ENCODE results near the gene MLKL.
A peak's percentile ranks its signal among the peaks of the same experiment; 100 is the strongest.
"Not testable (repeated sequence)": the region's sequence is repeated elsewhere in the genome, so short reads cannot be mapped to it uniquely, and the experiment has no call there.

The MLKL gene

DNA sequence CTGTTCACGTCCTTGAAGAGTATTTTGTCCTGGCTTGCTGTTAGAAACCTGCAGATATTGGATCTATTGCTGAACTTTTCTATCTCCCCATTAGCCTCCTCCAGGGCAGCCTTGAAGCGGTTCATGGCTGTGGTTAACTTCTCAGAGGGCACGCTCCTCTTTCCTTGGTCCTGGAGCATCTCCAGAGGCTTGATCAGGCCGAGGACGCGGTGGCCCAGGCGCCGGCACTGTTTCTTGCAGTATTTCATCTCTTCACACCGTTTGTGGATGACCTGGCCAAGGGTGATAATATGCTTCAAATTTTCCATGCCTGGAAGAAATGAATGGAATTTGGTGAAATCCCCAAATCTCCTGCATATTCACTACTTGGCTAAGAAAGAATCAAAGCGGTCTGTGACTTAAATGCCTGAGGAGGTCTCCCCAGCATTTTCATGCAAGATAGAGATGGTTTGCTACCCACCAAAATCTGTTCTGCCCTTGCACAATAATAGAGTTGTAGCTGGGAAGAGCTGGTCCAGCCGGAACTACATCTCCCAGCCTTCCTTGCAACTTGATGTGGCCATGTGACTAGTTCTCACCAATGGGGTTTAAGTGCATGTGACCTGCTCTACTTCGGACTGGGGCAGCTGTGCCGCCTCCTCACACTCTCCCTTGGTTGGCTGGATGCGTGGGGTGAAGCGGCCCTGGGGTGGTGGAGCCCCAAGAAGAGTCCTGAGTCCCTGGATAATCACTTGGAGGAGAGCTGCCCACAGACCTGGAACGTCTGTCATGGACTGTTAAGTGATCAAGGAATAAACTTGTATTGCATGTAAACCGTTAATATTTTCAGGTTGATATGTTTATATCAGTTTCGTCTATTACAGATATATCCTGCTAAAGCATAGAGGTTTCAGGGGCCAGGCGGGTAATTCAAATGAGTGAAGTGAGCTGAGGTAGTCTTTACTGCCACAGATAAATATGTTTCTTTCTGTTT is 4.9 kb downstream of the MLKL start:
- peak; percentile 15 for DNase-seq

DNA sequence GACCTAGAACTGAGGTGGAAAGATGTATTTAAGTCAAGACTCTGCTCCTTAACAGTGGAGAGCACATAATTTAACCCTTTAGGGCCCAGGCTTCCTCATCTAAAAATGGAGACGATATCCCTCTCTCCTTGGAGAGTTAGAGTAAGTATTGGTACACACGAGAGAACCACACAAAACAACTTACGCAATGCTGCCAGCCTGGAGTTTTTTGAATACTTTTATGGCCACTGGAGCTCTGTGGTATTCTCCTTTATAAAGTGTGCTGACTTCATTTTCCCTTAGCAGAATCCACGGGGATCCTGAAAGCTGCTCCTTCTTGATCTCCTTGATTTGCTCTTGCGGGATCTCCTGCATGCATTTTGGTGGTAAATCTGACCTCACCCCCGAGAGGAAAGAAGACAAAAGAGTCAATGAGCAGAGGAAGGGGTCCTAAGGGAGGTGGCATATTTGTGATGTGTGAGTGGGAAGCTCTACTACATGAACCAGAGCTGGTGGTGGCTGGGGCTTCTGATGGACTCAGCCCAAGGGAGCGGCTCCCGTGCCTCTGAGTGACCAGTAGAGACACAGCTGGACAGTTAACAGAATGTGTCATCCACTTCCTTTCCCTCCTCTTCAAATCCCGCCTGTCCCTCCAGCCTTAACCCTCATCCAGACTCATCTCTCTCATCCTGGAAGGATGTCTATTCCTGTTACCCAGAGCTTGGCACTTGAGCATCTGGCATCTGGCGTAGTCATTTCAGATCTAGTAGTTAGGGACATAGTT is 9.4 kb downstream of the MLKL start:
- DNase-seq, result no peak

GRCh38 chr16:74682556-74682955 is 18.1 kb downstream of the MLKL start:
- no peak for DNase-seq

DNA sequence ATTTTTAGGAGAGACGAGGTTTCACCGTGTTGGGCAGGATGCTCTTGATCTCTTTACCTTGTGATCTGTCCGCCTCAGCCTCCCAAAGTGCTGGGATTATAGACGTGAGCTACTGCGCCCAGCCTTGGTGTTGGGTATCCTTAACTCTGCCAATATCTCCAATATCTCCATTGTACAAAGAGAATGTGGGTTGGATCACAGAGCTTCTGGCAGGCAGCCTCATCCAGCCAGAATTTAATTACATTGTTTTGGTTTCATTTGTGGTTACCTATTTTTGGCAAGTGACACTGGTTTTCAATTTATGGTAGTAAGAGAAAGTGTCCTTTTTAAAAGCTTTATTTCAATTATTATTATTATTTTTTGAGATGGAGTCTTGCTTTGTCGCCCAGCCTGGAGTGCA is 20.0 kb downstream of the MLKL start:
- DNase-seq, result no peak

DNA sequence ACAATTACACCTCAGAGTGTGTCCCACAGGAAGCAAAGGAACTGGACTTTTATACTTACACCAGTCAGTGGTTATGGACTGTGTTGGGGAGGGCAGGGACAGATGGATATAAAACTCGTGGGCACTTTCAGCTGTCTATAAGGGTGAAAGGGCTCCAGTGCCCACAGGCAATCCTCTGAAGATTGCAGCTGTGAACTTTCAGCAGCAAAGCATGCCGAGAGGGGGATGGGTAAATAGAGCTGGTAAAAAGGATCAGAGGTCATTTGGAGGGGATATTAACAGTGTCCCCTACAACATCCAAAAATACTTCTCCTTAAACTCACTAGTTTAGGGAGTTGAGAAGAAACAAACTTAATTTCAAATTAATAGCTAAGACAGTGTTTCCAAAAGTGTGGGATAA is 20.7 kb downstream of the MLKL start:
- DNase-seq, result no peak

GRCh38 chr16:74677868-74678267 is 22.8 kb downstream of the MLKL start:
- DNase-seq, result no peak

DNA sequence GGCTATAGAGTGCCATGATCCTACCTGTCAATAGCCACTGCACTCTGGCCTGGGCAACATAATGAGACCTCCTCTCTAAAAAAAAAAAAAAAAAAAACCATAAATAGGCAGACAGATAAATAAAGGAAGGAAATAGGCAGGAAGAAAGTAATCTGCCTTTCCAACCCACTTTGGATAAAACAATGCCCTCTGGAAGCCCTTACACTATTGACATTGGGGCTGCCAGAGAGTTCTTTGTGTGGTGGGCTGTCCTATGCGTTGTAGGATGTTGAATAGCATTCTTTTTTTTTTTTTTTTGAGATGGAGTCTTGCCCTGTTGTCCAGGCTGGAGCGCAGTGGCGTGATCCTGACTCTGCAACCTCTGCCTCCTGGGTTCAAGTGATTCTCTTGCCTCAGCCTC is 26.8 kb downstream of the MLKL start:
- no peak for DNase-seq

DNA sequence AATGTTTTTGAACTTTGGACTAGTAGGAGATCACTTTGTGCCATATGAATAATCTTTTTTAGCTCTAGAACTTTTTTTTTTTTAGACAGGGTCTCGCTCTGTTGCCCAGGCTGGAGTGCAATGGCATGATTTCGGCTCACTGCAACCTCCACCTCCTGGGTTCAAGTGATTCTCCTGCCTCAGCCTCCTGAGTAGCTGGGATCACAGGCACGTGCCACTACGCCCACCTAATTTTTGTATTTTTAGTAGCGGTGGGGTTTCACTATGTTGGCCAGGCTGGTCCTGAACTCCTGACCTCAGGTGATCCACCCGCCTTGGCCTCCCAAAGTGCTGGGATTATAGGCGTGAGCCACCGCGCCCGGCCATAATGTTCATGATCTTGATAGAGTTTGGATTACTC is 31.8 kb downstream of the MLKL start:
- DNase-seq, result not testable (repeated sequence)

DNA sequence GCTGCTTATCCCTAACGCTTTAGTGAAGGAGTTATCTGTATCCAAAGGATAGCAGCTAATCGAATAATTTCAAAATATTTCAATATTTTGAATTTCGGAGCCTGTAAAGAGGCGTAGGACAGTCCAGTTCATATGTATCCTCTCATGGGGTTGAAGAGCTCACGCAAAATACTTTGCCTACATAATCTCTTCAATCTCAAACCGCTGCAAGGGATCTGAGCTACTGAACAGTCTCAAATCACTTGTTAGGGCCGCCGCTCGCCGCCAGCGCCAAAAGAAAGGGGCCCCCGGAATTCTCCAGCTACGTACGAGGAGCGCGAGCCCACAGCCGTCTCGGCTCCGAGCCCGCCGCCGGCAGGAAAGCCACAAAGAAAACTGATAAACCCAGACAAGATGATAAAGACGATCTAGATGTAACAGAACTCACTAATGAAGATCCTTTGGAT is 33.4 kb downstream of the MLKL start:
- peak; percentile 23 for DNase-seq

DNA sequence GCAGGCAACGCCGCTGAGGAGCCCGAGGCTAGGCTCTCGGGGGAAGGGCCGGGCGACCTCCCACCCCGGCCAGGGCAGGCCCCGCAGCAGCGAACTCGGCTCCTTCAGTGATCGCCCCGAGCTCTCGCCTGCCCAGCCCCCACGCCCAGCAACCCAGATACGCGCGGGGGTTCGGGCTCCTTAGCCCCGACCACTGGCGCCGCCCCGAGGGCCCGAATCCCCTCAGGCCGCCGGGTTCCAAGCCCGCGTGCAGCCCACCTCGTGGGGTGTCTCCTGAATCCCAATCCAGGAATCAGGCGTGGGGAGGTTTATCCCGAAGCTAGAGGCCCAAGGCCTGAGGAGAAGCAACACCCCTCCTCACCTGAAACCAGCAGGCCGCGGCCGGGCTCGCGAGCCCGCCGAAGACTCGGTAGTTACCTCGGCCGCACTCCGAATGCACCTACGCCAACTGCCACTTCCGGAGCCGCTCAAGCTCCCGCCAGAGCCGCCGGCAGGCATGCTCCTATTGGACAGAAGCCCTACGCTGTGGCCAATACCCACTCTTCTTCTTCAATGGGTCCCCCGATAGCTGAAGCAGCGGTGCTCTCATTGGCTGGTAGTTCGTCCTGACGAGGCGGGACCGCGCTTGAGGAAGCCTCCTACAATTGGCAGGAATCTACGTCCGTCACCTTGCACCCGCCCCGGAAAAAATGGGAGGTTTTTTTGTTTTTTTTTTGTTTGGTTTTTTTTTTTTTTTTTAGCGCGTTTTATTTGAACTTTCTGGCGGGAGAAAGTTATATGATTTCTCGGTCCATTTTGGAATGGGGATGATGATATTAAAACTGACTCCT is 34.0 kb downstream of the MLKL start, which contains the start of gene RFWD3:
Gene RFWD3 (minus strand): TSS at position 453 of the 830 bp plus-strand sequence. CDS start 5,428 bp downstream, outside the sequence.
- DNase-seq, result peak; percentile 97

DNA sequence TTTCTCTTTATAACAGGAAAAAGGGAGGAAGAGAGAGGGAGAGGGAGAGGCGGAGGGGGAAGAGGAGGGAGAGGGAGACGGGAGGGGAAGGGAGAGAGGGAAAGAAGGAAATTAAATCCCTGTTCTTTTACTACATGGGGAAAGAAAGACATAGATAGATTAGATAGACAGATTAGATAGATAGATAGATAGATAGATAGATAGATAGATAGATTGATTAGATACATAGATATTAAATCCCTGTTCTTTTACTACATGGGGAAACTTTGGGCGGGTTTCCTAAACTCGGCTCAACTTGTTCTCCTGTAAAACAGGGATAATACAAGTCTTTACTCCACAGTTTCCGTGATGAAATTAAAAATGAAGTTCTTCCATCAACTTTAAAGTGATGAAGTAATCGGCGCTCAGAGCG is 34.6 kb downstream of the MLKL start:
- DNase-seq, result no peak

GRCh38 chr16:74661064-74661463 is 39.6 kb downstream of the MLKL start:
- no peak for DNase-seq

- DNase-seq, result no peak
Observed at GRCh38 chr16:74660383-74660782, 40.3 kb downstream of the MLKL start.

DNA sequence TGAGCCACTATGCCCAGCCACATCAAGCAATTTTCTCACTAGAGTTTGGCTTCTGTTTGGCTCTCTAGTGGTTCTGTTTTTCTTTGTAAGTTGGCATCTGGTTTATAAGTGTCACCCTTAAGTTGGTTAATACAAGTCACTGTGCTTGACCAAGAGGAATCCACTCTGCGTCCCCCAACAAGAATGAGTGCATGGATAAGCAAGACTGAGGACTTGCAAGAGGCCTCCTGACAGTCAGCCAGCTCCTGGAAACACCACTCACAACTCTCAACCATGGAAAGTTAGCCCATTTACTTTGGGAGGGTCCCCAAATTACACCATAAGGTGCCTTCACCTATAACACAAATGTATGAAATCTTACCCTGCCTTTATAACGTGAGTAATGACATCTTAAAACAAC is 41.6 kb downstream of the MLKL start:
- DNase-seq, result no peak

DNA sequence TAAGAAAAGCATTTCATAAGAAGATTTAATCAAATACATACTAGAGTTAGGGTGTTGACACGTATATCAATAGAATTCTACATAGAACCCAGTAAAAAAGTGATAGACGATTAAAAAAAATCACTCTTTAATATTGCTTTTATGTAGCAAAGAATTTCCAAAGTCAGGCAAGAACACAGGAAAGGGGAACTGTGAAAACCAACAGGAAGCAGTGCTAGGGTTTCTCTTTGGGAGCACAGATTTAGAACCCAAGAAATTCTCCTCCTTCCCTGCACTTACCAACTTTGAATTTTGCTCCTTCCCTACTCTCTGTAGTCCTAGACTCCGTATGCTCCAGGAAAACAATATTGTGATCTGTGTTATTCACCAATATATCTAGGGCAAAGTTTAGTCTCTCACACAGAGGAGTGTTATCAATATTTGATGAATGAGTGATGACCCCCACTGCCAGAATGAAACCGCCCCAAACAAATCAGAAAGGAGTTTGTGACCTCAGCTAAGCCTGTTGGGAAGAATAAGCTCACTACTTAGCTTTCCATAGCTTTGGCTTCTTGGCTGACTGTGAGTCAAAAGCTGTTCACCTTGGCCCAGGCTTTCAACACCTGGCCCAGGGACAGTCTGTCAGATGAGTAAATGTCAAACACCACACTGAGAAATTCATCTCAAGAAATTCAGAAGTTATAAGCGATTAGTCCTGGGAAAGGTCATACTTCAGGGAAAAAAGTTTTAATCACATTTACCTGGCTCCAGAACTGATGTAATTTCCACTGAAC is 42.6 kb downstream of the MLKL start:
- DNase-seq, result no peak

DNA sequence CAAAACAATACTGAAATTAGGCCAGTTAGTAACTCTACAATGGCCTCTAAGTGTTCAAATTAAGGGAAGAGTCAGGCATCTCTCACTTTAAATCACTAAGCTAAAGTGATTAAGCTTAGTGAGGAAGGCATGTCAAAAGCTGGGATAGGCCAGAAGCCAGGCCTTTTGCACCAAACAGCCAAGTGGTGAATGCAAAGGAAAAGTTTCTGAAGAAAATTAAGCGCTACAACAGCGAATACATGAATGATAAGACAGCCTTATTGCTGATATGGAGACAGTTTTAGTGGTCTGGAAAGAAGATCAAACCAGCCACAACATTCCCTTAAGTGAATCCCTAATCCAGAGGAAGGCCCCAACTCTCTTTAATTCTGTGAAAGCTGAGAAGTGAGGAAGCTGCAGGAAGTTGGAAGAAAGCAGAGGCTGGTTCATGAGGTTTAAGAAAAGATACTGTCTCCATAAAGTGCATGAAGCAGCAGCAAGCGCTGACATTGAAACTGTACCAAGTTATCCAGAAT is 46.1 kb downstream of the MLKL start:
- DNase-seq, result no peak

GRCh38 chr16:74652883-74653282 is 47.8 kb downstream of the MLKL start:
- DNase-seq, result not testable (repeated sequence)

GRCh38 chr16:74652249-74652648 is 48.4 kb downstream of the MLKL start:
- no peak for DNase-seq

GRCh38 chr16:74651841-74652240 is 48.8 kb downstream of the MLKL start:
- no peak for DNase-seq

DNA sequence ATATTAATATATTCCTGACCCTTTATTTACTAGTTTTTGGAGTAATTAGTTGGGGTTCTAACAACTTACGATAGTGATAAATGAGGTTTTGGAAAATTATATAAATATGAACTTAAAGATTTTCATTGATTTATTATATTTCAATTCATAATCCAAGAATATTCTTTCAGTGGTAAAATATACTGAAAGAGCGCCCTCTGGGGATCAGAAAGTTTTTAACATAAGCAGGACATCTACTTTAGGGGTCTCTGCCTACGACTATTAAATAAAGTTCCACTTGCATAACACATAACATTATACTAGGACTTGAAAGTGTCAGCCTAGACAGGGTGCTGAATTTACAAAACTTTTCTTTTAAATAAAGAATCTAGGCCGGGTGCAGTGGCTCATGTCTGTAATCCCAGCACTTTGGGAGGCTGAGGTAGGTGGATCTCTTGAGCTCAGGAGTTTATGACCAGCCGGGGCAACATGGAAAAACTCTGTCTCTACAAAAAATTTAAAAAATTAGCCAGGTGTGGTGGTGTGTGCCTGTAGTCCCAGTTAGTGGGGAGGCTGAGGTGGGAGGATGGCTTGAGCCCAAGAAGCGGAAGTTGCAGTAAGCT is 49.6 kb downstream of the MLKL start:
- no peak for DNase-seq

DNA sequence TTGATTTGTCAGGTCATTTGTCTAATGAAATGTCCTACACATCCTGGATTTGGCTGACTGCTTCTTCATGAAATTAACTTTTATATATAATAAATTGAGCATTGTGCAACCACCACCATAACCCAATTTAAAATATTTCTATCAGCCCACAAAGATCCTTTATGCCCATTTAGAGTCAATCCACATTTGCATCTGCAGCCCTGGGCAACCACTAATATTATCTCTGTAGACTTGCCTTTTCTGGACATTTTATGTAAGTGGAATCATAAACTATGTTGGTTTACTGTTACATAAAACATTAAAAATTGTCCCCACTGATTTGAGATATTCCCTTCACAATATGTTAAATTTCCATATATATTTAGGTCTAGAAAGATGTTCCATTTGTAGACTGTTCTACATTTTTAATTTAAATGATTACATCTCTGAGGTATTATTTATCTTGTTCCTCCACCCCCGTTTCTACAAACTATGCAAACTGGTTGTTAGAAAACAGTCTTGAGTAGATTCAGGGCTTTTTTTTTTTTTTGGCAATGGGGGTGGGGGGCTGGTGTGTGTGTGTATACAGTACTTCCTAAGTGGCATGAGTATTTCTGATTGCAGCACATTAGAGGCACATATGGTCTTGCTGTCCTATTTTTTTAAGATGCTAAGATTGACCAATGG is 50.7 kb downstream of the MLKL start:
- no peak for DNase-seq
